HG03457 (cell line): ENCODE data around the gene TRO.

Experiments used
- ATAC-seq: cut with Tn5 transposase; IDR thresholded peaks from one replicate; pipeline ENCODE4 v1.9.1; 2021; ENCODE audit warnings: moderate number of reproducible peaks; ENCODE audit not compliant: unreplicated experiment

Gene TRO

GRCh38 chrX:54920610-54921426 is at the start of gene TRO:
TRO (plus strand) TSS chrX:54920824; CDS start chrX:54922247, 1,423 bp downstream.
- ATAC-seq, result no peak

- ATAC-seq, result no peak
Observed at GRCh38 chrX:54885740-54886139, 34.9 kb upstream of the TRO start.

- ATAC-seq, result no peak
Observed at GRCh38 chrX:54891573-54891972, 29.1 kb upstream of the TRO start.

- ATAC-seq, result no peak
Observed at GRCh38 chrX:54894159-54894558, 26.5 kb upstream of the TRO start.

- no peak for ATAC-seq
Observed at GRCh38 chrX:54909941-54910340, 10.7 kb upstream of the TRO start.

- no peak for ATAC-seq
Observed at GRCh38 chrX:54921427-54922021, 900 bp downstream of the TRO start.

GRCh38 chrX:54922547-54922946 is 1.9 kb downstream of the TRO start:
- ATAC-seq, result no peak

- ATAC-seq, result no peak
Observed at GRCh38 chrX:54923376-54923775, 2.8 kb downstream of the TRO start.

GRCh38 chrX:54926978-54927377 is 6.4 kb downstream of the TRO start:
- no peak for ATAC-seq

- ATAC-seq, result no peak
Observed at GRCh38 chrX:54928876-54929275, 8.3 kb downstream of the TRO start.

GRCh38 chrX:54930291-54931049 is 9.8 kb downstream of the TRO start:
- no peak for ATAC-seq

- no peak for ATAC-seq
Observed at GRCh38 chrX:54931107-54931506, 10.5 kb downstream of the TRO start.

- ATAC-seq, result no peak
Observed at GRCh38 chrX:54933150-54933826, 12.7 kb downstream of the TRO start.

GRCh38 chrX:54934058-54934457 is 13.4 kb downstream of the TRO start:
- no peak for ATAC-seq

GRCh38 chrX:54934890-54935289 is 14.3 kb downstream of the TRO start:
- ATAC-seq, result no peak

- ATAC-seq, result no peak
Observed at GRCh38 chrX:54935306-54935705, 14.7 kb downstream of the TRO start.

GRCh38 chrX:54937416-54937815 is 16.8 kb downstream of the TRO start:
- ATAC-seq, result no peak

GRCh38 chrX:54944816-54945215 is 24.2 kb downstream of the TRO start:
- ATAC-seq, result no peak

GRCh38 chrX:54945224-54945623 is 24.6 kb downstream of the TRO start:
- ATAC-seq, result no peak

GRCh38 chrX:54950730-54951375 is 30.2 kb downstream of the TRO start:
- ATAC-seq, result no peak

GRCh38 chrX:54961750-54962149 is 41.1 kb downstream of the TRO start:
- no peak for ATAC-seq
